CD4-positive, alpha-beta T cell treated with Interleukin-12 subunit alpha and Interleukin-12 subunit beta, for 1 hour (primary cell): ENCODE data around the gene PIK3R4.

Experiments
- DNase-seq: peaks from one replicate; pipeline ENCODE4 v3.0.0-alpha.2; 2020

PIK3R4 gene

GRCh38 chr3:130739848-130740247, 6.8 kb downstream of the PIK3R4 start:
- DNase-seq = no peak

- no peak for DNase-seq
Measured at GRCh38 chr3:130738241-130738640, 8.4 kb downstream of the PIK3R4 start.

DNA sequence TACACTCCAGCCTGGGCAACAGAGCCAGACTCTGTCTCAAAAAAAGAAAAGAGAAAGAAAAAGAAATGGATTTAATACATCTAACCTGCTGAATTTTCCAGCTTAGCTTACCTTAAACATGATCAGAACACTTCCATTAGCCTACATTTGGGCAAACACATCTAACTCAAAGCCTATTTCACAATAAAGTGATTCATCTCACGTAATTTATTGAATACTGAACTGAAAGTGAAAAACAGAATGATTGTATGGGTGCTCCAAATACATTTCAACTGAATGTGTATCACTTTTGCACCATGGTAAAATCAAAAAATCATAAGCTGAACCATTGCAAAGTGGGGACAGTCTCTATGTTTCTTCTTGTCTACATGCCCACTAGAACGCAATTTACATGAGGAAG, 9.0 kb downstream of the PIK3R4 start:
- no peak for DNase-seq

DNA sequence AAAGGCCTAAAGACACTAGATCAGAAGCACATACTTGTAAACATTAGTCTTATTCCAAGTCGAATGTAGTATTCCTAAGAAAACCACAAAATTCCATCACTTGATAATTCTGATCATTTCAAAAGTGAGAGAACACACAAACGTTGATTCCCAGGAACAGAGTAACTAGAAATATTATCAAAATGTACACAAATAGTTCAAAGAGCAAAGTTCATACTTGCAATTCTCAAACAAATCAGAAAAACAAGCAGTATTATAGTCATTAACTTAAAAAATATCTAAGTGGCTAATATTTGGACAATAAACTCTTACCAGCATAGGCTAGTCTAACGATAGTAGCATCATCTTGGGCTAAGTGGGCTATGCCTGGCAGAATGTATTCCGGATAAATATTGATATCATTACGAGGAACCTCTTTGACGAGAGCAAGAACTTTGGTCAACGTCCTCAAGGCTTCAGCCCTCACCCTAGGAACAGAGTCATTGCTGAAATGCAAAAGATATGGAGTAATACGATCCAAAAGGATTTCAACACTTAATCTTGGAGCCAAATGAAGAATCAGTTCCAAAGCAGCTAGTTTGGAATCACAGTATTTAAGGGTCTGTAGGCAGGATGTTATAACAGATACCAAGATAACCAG, 13.3 kb downstream of the PIK3R4 start:
- no peak for DNase-seq

DNA sequence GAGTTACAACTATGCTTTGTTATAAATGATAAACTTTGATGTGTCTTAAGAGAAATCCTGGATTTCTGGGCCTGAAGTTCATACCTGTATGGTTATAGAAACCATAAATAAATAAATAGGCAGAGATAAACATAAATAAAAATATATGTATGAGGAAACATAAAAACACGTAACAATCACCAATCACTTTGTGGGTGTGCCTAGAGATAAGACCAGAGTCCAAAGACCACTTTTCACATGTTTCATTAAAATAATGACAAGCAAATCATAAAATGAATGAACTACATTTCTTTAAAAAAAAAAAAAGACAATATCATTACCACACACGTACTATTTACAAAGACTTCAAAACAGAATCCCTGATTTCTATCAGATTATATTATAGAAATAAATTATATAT, 14.1 kb downstream of the PIK3R4 start:
- no peak for DNase-seq

- DNase-seq = no peak
Measured at GRCh38 chr3:130731817-130732216, 14.8 kb downstream of the PIK3R4 start.

- no peak for DNase-seq
Measured at GRCh38 chr3:130729154-130729553, 17.5 kb downstream of the PIK3R4 start.

GRCh38 chr3:130728037-130728436, 18.6 kb downstream of the PIK3R4 start:
- no peak for DNase-seq

- DNase-seq = no peak
Measured at GRCh38 chr3:130725746-130726145, 20.9 kb downstream of the PIK3R4 start.

DNA sequence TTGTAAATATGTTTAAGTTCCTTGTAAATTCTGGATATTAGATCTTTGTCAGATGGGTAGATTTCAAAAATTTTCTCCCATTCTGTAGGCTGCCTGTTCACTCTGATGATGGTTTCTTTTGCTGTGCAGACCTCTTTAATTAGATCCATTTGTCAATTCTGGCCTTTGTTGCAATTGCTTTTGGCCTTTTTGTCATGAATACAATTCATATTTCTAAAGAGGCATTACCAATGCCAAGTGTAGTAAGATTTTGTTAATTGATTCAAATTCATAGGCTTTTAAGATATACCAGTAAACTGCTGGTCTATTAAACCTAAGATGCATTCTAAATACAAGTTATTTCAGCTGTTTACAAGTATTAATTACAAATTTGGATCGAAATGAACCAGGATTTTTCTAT, 31.0 kb downstream of the PIK3R4 start:
- no peak for DNase-seq

DNA sequence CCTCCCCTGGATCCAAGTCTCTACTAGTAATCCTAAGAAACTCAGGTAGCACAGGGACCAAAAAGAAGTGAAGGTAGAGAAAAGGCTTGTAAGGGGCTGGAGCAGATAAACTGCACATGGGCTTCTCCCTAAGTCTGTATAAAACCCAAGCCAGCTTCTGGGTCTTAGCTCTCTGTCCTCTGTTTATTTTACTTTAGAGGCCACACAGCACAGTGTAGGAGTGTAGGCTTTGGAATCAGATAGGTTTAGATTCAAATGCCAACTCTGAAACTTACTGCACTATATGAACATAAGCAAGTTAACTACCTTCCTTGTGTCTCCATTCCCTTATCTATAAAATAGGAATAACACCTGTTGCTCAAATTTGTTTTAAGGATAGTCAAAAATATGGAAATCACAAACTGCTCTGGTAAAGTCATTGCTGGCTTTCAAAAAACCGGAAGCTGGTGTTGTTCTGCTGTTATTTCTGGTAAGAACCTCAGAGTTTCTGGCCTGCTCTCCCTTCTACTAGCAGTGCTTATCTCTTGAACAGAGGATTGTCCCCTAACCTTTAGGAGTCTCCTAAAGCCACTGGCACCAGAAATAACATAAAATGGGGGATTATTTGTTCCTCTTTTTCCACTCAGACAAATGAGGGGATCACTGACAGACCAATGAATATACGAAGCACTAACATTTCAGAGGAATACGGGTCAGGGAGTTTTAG, 33.8 kb downstream of the PIK3R4 start:
- DNase-seq = no peak

GRCh38 chr3:130711565-130712324, 34.9 kb downstream of the PIK3R4 start:
- DNase-seq = no peak

DNA sequence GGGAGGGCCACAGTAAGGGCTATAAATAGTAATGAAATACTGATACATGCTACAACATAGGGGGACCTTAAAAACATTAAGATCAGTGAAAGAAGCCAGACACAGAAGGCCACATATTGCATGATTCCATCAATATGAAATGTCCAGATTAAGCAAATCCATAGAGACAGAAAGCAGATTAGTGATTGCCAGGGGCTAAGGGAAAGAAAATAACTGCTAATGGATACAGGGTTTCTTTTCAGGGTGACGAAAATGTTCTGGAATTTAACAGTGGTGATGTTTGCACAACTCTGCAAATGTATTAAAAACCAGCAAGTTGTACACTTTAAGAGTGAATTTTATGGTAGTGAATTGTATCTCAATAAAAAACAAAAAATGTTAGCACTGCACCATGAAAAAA, 37.0 kb downstream of the PIK3R4 start:
- DNase-seq = no peak

DNA sequence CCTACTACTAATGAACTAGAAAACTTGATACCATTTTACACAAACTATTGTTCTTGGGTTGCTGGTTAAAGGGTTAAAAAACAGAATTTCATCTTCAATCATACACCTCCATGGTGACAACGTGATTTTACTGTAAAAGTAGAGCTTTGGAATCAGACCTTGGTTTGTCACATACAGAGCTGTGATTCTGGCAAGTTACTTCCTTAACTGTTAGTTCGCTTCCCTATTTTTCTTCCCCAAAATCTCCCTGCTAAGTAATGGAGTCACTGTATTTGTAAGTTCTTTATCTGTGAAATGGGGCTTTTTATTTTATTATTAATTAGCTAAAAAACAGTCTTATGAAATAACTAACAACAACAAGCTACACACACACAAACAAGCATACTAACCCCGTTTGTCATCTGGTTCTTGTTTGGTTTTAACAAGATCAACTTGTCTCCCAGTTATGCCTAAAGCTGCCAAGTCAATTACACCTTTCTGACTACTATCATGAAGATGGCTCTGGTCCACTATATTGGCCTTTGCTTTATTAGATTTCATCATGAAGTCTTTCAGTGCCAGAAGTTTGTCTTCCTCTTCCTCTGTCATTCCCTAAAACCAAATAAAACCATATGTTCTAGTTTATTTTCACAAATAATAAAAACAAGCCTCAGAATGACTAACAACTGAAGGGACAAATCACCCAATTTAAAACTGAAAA, 38.6 kb downstream of the PIK3R4 start:
- DNase-seq = no peak

GRCh38 chr3:130705501-130705900, 41.1 kb downstream of the PIK3R4 start:
- no peak for DNase-seq

DNA sequence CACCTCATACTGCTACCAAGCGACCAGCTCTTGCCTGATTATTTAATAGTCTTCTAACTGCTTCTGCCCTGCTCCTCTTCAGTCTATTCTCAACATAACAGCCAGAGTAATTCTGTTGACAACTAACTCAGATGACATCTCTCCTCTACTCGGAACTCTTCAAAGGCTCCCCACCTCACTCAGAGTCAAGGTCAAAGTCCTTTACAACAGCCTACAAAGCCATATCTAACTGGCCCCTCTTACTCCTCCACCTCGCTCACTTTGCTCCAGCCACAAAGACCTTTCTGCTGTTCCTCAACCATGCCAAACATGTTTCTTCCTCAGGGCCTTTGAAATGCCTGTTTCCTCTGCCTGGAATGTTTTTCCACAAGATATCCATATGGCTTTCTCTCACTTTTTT, 43.6 kb downstream of the PIK3R4 start:
- no peak for DNase-seq

DNA sequence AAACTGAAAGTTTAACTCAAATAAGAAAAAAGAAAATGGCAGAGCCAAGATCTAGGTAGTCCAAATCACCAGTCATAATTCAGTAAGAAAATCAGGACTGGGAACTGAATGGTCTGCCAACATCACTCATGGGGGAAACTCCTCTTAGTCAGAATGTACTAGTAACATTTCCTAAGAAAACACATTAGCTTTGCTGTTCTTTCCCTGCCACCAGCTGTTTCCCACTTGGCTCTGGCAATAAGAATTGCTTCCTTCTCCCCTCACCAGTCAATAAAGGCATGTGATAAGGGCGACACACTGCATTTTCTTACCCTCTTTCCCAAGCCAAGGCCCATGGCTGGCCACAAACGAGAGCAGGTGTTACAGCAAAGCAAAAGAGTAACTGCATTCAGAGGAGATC, 46.1 kb downstream of the PIK3R4 start:
- DNase-seq = no peak

DNA sequence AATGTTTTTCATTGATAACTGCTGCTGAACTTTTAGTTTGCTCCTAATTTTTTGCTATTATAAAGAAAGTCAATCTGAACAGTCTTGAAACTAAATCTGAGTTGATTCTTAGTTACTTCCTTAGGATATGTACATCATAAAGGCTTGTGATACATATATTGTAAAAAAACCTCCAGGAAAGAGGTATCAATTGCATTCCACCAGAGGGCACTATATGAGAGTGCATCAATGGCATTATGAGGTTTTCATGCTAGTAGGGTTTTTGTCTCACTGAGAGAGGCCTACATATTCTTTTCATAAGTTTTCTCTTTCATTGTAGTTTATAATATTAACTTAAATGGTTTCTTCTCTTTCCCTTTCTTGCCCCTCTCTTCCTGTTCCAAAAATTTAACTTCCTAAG, 46.9 kb downstream of the PIK3R4 start:
- DNase-seq = peak; percentile 25

DNA sequence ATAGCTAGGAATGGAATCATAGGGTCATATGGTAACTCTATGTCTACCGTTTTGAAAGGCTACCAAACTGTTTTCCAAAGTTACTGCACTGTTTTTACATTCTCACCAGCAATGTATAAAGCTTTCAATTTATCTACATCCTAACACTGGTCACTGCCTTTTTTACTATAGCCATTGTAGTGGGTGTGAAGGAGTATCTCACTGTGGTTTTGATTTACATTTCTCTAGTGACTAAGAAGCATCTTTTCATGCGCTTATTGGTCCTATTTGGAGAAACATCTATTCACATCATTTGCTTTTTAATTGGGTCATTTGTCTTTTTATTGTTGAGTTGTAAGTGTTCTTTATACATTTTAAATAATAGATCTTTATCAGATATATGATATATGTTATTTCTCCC, 53.3 kb downstream of the PIK3R4 start:
- DNase-seq = no peak

- DNase-seq = no peak
Measured at GRCh38 chr3:130692455-130692854, 54.2 kb downstream of the PIK3R4 start.

DNA sequence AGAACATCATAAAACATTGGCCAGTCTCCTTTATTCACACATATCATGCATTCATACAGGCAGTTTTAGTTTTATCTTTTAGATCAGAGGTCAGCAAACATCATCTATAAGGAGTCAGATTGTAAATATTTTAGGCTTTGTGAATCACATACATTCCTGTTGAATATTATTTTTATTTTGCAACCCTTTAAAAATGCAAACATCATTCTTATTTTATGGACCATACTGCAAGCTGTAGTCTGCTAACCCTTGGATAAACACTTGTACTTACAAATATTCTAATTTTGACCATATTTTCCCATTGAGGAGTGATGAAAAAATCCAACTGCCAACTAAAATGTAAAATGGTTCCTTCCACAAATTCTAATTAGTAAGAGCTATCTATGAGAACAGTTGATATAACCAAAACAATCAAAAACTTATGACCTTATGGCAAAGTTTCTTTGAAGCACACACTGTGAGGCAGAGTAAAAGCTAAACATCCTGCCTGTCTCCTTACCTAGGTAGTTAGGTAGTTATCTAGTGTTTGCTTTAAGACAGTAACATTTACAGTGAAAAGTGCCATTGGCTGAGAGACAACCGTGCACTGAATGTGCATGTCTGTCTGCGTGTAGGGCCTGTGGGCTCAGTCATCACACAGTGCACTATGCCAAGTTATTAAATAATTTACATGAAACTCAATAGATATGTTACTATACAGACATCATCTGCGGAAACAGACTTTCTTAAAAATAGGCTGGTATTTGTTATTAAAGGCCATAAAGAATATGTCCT, 57.7 kb downstream of the PIK3R4 start:
- no peak for DNase-seq

GRCh38 chr3:130688015-130688688, 58.5 kb downstream of the PIK3R4 start:
- DNase-seq = no peak
